ENCODE measurements around the gene AXIN1.
"Not testable (repeated sequence)": the region's sequence is repeated elsewhere in the genome, so short reads cannot be mapped to it uniquely, and the experiment has no call there.

DNA sequence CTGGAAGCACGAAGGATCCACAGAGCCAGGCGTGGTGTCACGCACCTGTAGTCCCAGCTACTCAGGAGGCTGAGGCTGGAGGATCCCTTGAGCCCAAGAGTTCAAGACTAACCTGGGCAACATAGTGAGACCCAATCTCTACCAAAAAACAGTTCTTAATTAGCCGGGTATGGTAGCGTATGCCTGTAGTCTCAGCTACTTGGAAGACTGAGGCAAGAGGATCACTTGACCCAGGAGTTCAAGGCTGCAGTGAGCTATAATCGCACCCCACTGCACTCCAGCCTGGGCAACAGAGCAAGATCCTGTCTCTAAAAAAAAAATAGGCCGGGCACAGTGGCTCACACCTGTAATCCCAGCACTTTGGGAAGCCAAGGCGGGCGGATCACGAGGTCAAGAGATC is 4.0 kb downstream of the AXIN1 start:
- TF ChIP-seq, protein P1, sequence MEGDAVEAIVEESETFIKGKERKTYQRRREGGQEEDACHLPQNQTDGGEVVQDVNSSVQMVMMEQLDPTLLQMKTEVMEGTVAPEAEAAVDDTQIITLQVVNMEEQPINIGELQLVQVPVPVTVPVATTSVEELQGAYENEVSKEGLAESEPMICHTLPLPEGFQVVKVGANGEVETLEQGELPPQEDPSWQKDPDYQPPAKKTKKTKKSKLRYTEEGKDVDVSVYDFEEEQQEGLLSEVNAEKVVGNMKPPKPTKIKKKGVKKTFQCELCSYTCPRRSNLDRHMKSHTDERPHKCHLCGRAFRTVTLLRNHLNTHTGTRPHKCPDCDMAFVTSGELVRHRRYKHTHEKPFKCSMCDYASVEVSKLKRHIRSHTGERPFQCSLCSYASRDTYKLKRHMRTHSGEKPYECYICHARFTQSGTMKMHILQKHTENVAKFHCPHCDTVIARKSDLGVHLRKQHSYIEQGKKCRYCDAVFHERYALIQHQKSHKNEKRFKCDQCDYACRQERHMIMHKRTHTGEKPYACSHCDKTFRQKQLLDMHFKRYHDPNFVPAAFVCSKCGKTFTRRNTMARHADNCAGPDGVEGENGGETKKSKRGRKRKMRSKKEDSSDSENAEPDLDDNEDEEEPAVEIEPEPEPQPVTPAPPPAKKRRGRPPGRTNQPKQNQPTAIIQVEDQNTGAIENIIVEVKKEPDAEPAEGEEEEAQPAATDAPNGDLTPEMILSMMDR (IDR thresholded peaks at IDR 0.05), result not testable (repeated sequence)
- not testable (repeated sequence) for TF ChIP-seq POLR2A (IDR thresholded peaks at IDR 0.05)

Data from thyroid gland (tissue), 4 donors.